Caco-2 (cell line): Measurements from ENCODE around the gene ZNF660. TPM values are rescaled to one million over a fixed set of nuclear protein-coding genes. Genes with fewer than 3 reads are reported as not detected.
"Not testable (repeated sequence)": the region's sequence is repeated elsewhere in the genome, so short reads cannot be mapped to it uniquely, and the experiment has no call there.

ENCODE experiments used
- BruUV-seq: library from RNA; stranded (reverse); fragments of 400-500 nt; replicated peaks from 2 replicates; lab custom pipeline; 2021; lab: Mats Ljungman, UMichigan
- CTCF ChIA-PET: fragments of 300-600 bp; sonication (Branson Sonifier 250); formaldehyde crosslinking; loops from one replicate; lab custom pipeline; 2022; ENCODE audit warnings: antibody characterized with exemption; lab: Charles Lee
- POLR2A ChIA-PET: fragments of 300-600 bp; sonication (Branson Sonifier 250); formaldehyde crosslinking; loops from one replicate; lab custom pipeline; 2022; ENCODE audit warnings: antibody characterized with exemption; lab: Charles Lee
- DNase-seq, 2 experiments: peaks; one replicate each; pipeline versions ENCODE4 v3.0.0 to v3.0.0-alpha.2; 2020 to 2022
- H3K27me3 ChIP-seq: replicated peaks from 2 replicates; pipeline ENCODE4 v1.6.0; 2011; ENCODE audit warnings: low read length; ENCODE audit not compliant: control insufficient read depth, insufficient read depth
- H3K36me3 ChIP-seq: 2 replicates; pipeline ENCODE4 v1.5.1; 2011; ENCODE audit warnings: low read length; ENCODE audit not compliant: control insufficient read depth, insufficient read depth
- H3K4me1 ChIP-seq: fragments of 250-450 bp; sonication (Bioruptor Pico); 2 replicates; pipeline ENCODE4 v1.5.1; 2020; ENCODE audit warnings: mild to moderate bottlenecking
- H3K4me3 ChIP-seq: 2 replicates; pipeline ENCODE4 v1.5.1; 2011; ENCODE audit warnings: low read depth, mild to moderate bottlenecking, control low read depth, low read length
- H3K9me3 ChIP-seq: fragments of 250-450 bp; sonication (Bioruptor Pico); 2 replicates; pipeline ENCODE4 v1.5.1; 2020; ENCODE audit warnings: mild to moderate bottlenecking, moderate library complexity
- H3K27ac Mint-ChIP-seq: one replicate; pipeline ENCODE4 v1.8.0; 2022; ENCODE audit warnings: mixed read lengths; ENCODE audit not compliant: unreplicated experiment
- H3K27me3 Mint-ChIP-seq: one replicate; pipeline ENCODE4 v1.8.0; 2022; ENCODE audit warnings: mixed read lengths; ENCODE audit not compliant: insufficient read depth, unreplicated experiment
- H3K36me3 Mint-ChIP-seq: one replicate; pipeline ENCODE4 v1.8.0; 2022; ENCODE audit warnings: mild to moderate bottlenecking, mixed read lengths; ENCODE audit not compliant: insufficient read depth, unreplicated experiment
- H3K4me1 Mint-ChIP-seq: one replicate; pipeline ENCODE4 v1.8.0; 2022; ENCODE audit warnings: low read depth, mixed read lengths; ENCODE audit not compliant: unreplicated experiment
- H3K4me3 Mint-ChIP-seq: one replicate; pipeline ENCODE4 v1.8.0; 2022; ENCODE audit warnings: mild to moderate bottlenecking, moderate library complexity, mixed read lengths; ENCODE audit not compliant: unreplicated experiment
- H3K9me3 Mint-ChIP-seq: one replicate; pipeline ENCODE4 v1.8.0; 2022; ENCODE audit warnings: mixed read lengths; ENCODE audit not compliant: unreplicated experiment
- intact Hi-C: fragments of 100-400 bp; cut with micrococcal nuclease; formaldehyde crosslinking; loops from one replicate; pipeline ENCODE4 v1.10.0; 2022; ENCODE audit not compliant: unreplicated experiment
- total RNA-seq: library from RNA; stranded (reverse); gene quantifications from 2 replicates; pipeline ENCODE4 v1.2.3, GENCODE V29; 2022
- TF ChIP-seq, protein P1 (sequence below), 2 experiments: fragments of 200-600 bp in 1 of 2; IDR thresholded peaks; 1 replicate in 1 of 2; 2 replicates in 1 of 2; pipeline versions ENCODE4 v1.5.1 to v1.8.0; 2011 to 2022; ENCODE audit warnings: antibody characterized with exemption in 1 of 2, control low read depth in 1 of 2, inconsistent platforms in 1 of 2, low read depth in 1 of 2, low read length in 1 of 2, mild to moderate bottlenecking in 1 of 2, moderate library complexity in 1 of 2; ENCODE audit not compliant: insufficient read depth in 1 of 2, severe bottlenecking in 1 of 2, unreplicated experiment in 1 of 2

Gene ZNF660
- total RNA-seq, 1 experiment from 2014 or later, result not detected

DNA sequence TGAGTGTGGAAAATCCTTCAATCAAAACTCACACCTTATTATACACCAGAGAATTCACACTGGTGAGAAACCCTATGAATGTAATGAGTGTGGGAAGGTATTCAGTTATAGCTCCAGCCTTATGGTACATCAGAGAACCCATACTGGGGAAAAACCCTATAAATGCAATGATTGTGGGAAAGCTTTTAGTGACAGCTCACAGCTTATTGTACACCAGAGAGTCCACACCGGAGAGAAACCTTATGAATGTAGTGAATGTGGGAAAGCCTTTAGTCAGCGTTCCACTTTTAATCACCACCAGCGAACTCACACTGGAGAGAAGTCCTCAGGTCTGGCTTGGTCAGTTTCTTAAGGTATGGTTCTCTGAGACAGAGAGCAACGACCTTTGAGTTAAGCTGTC, 13.7 kb upstream of the ZNF660 start:
- H3K4me3 Mint-ChIP-seq, result no peak overlapping the region
- no TSS peak for BruUV-seq
- no peak for DNase-seq
- peaks cover 2% of the 10 kb centered on the region for H3K27me3 Mint-ChIP-seq
- POLR2A ChIA-PET, result no interaction called here
- H3K4me1 ChIP-seq, result no peaks in the 10 kb centered on the region
- no peak overlapping the region for H3K4me3 ChIP-seq
- H3K36me3 Mint-ChIP-seq, result no peaks in the 10 kb centered on the region
- no peaks in the 10 kb centered on the region for H3K27me3 ChIP-seq
- intact Hi-C loops, result no loop called here
- CTCF ChIA-PET, result no interaction called here
- H3K27ac Mint-ChIP-seq, result no peak overlapping the region
- H3K4me1 Mint-ChIP-seq, result no peaks in the 10 kb centered on the region
- H3K9me3 ChIP-seq, result no peaks in the 10 kb centered on the region
- peaks cover 40% of the 10 kb centered on the region for H3K9me3 Mint-ChIP-seq
- no peaks in the 10 kb centered on the region for H3K36me3 ChIP-seq
- TF ChIP-seq, protein P1, sequence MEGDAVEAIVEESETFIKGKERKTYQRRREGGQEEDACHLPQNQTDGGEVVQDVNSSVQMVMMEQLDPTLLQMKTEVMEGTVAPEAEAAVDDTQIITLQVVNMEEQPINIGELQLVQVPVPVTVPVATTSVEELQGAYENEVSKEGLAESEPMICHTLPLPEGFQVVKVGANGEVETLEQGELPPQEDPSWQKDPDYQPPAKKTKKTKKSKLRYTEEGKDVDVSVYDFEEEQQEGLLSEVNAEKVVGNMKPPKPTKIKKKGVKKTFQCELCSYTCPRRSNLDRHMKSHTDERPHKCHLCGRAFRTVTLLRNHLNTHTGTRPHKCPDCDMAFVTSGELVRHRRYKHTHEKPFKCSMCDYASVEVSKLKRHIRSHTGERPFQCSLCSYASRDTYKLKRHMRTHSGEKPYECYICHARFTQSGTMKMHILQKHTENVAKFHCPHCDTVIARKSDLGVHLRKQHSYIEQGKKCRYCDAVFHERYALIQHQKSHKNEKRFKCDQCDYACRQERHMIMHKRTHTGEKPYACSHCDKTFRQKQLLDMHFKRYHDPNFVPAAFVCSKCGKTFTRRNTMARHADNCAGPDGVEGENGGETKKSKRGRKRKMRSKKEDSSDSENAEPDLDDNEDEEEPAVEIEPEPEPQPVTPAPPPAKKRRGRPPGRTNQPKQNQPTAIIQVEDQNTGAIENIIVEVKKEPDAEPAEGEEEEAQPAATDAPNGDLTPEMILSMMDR (IDR thresholded peaks at IDR 0.05; ENCODE audit: insufficient read depth in 1 of 2, low read depth in 1 of 2, low read length in 1 of 2, severe bottlenecking in 1 of 2, unreplicated experiment in 1 of 2), result no peak

DNA sequence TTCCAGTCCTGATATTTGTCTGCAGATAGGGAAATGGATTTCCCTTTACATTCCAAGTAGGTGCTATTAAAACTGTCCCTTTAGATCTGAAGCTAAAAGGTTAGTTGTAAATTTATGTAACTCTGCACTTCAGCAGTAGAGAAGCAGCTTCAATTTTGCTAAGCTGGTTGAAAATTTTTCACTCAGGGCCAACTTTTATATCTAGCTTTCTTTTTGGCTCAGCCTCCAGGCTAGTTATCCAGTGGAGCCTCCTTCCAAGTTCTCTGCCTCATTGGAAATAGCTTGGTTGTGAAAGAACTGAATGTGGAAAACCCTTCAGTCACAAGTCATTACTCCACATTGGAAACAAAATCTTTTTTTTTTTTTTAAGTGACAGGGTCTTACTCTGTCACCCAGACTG, 8.2 kb upstream of the ZNF660 start:
- H3K27me3 ChIP-seq, result no peaks in the 10 kb centered on the region
- H3K27ac Mint-ChIP-seq, result no peak overlapping the region
- intact Hi-C loops, result no loop called here
- no TSS peak for BruUV-seq
- no peak overlapping the region for H3K4me3 Mint-ChIP-seq
- no peaks in the 10 kb centered on the region for H3K4me1 Mint-ChIP-seq
- TF ChIP-seq, protein P1 (IDR thresholded peaks at IDR 0.05; ENCODE audit: insufficient read depth in 1 of 2, low read depth in 1 of 2, low read length in 1 of 2, severe bottlenecking in 1 of 2, unreplicated experiment in 1 of 2), result no peak
- no peaks in the 10 kb centered on the region for H3K36me3 ChIP-seq
- H3K9me3 ChIP-seq, result no peaks in the 10 kb centered on the region
- ChIA-PET POLR2A (no interaction called here), CTCF (no interaction called here)
- no peaks in the 10 kb centered on the region for H3K4me1 ChIP-seq
- H3K36me3 Mint-ChIP-seq, result no peaks in the 10 kb centered on the region
- no peak overlapping the region for H3K4me3 ChIP-seq
- peaks cover 2% of the 10 kb centered on the region for H3K27me3 Mint-ChIP-seq
- peaks cover 9% of the 10 kb centered on the region for H3K9me3 Mint-ChIP-seq
- no peak for DNase-seq

DNA sequence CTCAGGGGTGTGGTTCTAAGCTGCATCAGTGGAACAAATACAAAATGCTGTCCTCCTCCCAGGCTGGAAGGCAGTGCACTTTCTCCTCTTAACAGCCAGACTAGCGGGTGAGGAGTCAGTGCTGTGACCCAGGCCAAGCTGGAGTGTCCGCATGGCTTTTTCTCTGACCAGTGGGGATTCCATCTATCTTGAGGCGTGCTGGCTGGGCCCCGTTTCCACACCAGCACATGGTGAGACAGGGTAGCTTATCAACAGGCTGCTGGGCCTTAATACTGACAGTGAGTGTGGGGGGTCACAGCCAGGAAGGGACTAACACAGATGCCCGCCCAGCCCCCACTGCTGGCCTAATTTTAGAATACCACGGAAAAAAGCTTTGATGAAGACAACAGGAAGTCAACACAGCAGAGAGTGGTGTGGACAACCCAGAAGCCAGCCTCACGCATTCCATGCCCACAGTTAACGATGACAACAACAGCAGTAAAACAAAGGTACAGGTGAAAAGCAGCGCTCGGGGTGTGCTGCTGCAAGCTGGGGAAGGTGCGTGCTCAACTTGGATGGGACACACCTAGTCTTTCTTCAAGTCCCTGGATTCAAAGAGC, 7.3 kb upstream of the ZNF660 start:
- H3K27ac Mint-ChIP-seq, H3K4me1 Mint-ChIP-seq, DNase-seq, BruUV-seq, H3K9me3 ChIP-seq, H3K4me3 Mint-ChIP-seq, H3K36me3 ChIP-seq, POLR2A ChIA-PET, H3K27me3 Mint-ChIP-seq, H3K9me3 Mint-ChIP-seq, intact Hi-C loops, H3K36me3 Mint-ChIP-seq, CTCF ChIA-PET, H3K4me3 ChIP-seq, H3K4me1 ChIP-seq, H3K27me3 ChIP-seq: not testable (repeated sequence)

DNA sequence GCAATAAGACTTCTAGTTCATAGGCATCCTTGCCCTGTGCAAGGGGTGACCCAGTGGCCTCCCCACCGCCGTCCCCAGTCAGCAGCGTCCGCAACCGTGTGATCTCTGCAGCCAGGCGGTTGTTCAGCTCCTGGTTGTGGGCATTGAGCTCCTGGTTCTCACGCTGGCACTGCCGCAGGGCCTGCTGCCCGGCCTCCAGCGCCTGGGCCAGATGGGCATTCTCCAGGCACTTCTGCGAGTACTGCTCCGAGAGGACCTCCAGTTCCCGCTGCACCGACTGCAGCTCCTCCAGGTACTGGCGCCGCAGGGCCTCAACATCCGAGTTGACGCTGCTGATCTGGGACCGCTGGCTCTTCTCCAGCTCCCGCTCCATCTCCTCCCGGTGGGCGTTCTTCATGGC, 6.4 kb upstream of the ZNF660 start:
- H3K4me3 Mint-ChIP-seq, POLR2A ChIA-PET, H3K9me3 Mint-ChIP-seq, DNase-seq, BruUV-seq, H3K36me3 ChIP-seq, H3K4me1 Mint-ChIP-seq, H3K27me3 Mint-ChIP-seq, H3K4me1 ChIP-seq, H3K27ac Mint-ChIP-seq, H3K4me3 ChIP-seq, H3K9me3 ChIP-seq, intact Hi-C loops, H3K36me3 Mint-ChIP-seq, H3K27me3 ChIP-seq, CTCF ChIA-PET: not testable (repeated sequence)

DNA sequence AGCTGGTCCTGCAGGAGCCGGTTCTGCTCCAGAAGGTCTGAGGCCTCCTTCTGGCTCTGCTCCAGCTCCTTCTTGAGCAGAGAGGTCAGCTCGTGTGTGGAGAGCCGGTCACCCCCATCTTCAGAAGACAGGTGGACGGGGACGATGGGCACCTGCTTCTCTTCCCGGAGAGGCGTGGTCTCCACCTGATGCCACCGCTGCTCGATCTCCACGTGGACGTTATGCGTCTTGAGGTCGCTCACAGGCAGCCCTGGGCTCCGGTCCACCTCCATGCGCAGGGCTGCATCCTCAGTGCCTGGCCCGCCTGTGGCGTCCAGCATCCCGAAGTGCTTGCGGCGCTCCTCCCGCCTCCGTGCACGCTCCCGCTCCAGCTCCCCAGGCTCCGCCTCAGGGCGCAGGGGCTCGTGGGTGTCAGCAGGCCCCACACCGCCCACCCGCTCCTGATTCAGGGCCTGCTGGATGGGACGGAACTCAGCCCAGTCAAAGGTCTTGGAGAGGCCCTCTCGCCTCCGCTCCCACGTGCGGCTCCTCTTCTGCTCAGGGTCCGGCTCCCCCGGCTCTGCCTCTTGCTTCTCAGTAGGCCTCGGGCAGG, 5.7 kb upstream of the ZNF660 start:
- H3K9me3 Mint-ChIP-seq, H3K4me3 ChIP-seq, H3K4me3 Mint-ChIP-seq, H3K36me3 ChIP-seq, BruUV-seq, H3K27me3 ChIP-seq, H3K4me1 ChIP-seq, H3K27me3 Mint-ChIP-seq, CTCF ChIA-PET, intact Hi-C loops, DNase-seq, H3K9me3 ChIP-seq, POLR2A ChIA-PET, H3K27ac Mint-ChIP-seq, H3K36me3 Mint-ChIP-seq, H3K4me1 Mint-ChIP-seq: not testable (repeated sequence)
